T-helper 1 cell treated with Interleukin-12 subunit alpha and Interleukin-12 subunit beta and Interleukin-4 antibody, amounts not matched to agents 30 μg/mL and 1 μg/mL, for 36 hours (primary cell): ENCODE data around the gene CENPC.
"Not testable (repeated sequence)": the region's sequence is repeated elsewhere in the genome, so short reads cannot be mapped to it uniquely, and the experiment has no call there.

Experiments
- H3K27ac Mint-ChIP-seq: one replicate; pipeline ENCODE4 v1.8.0; 2021; ENCODE audit warnings: mild to moderate bottlenecking, mixed read lengths
- H3K27me3 Mint-ChIP-seq: one replicate; pipeline ENCODE4 v1.8.0; 2021; ENCODE audit warnings: low read depth, mixed read lengths
- H3K36me3 Mint-ChIP-seq: one replicate; pipeline ENCODE4 v1.8.0; 2021; ENCODE audit warnings: low read depth, mixed read lengths
- H3K4me1 Mint-ChIP-seq: one replicate; pipeline ENCODE4 v1.8.0; 2021; ENCODE audit warnings: low read depth, mixed read lengths
- H3K4me3 Mint-ChIP-seq: one replicate; pipeline ENCODE4 v1.8.0; 2021; ENCODE audit warnings: mild to moderate bottlenecking, moderate library complexity, mixed read lengths
- H3K9me3 Mint-ChIP-seq: one replicate; pipeline ENCODE4 v1.8.0; 2021; ENCODE audit warnings: mixed read lengths

Gene CENPC

GRCh38 chr4:67533112-67533511 lies 12.2 kb downstream of the CENPC start:
- Mint-ChIP-seq H3K27ac (no peak overlapping the region), H3K36me3 (peaks cover 64% of the 10 kb centered on the region), H3K4me1 (peaks cover 7% of the 10 kb centered on the region), H3K9me3 (peaks cover 16% of the 10 kb centered on the region), H3K4me3 (no peak overlapping the region), H3K27me3 (no peaks in the 10 kb centered on the region)

- not testable (repeated sequence) for H3K27me3 Mint-ChIP-seq, H3K4me1 Mint-ChIP-seq, H3K27ac Mint-ChIP-seq, H3K4me3 Mint-ChIP-seq
- Mint-ChIP-seq H3K9me3 (peaks cover 16% of the 10 kb centered on the region), H3K36me3 (peaks cover 62% of the 10 kb centered on the region)
Measured at GRCh38 chr4:67532397-67532796, 12.9 kb downstream of the CENPC start.

GRCh38 chr4:67531379-67531962 lies 13.8 kb downstream of the CENPC start:
- H3K4me3 Mint-ChIP-seq: no peak overlapping the region
- no peaks in the 10 kb centered on the region for H3K27me3 Mint-ChIP-seq
- peaks cover 16% of the 10 kb centered on the region for H3K9me3 Mint-ChIP-seq
- peaks cover 67% of the 10 kb centered on the region for H3K36me3 Mint-ChIP-seq
- H3K4me1 Mint-ChIP-seq: peaks cover 14% of the 10 kb centered on the region
- H3K27ac Mint-ChIP-seq: no peak overlapping the region

GRCh38 chr4:67524140-67524539 lies 21.2 kb downstream of the CENPC start:
- peaks cover 51% of the 10 kb centered on the region for H3K4me1 Mint-ChIP-seq
- peaks cover 50% of the 10 kb centered on the region for H3K36me3 Mint-ChIP-seq

GRCh38 chr4:67522851-67523671 lies 22.2 kb downstream of the CENPC start:
- no peaks in the 10 kb centered on the region for H3K27me3 Mint-ChIP-seq
- peaks cover 51% of the 10 kb centered on the region for H3K36me3 Mint-ChIP-seq
- peak overlapping the region; percentile 81 for H3K27ac Mint-ChIP-seq
- peaks cover 55% of the 10 kb centered on the region for H3K4me1 Mint-ChIP-seq
- peaks cover 4% of the 10 kb centered on the region for H3K9me3 Mint-ChIP-seq
- H3K4me3 Mint-ChIP-seq: peak overlapping the region; percentile 6

More at GRCh38 chr4:67524140-67524539, 21.2 kb downstream of the CENPC start:
- Mint-ChIP-seq H3K4me3 (peak overlapping the region; percentile 11), H3K27ac (peak overlapping the region; percentile 81)
- H3K27me3 Mint-ChIP-seq, H3K9me3 Mint-ChIP-seq: not testable (repeated sequence)

- no peak overlapping the region for H3K4me3 Mint-ChIP-seq
- peaks cover 52% of the 10 kb centered on the region for H3K36me3 Mint-ChIP-seq
- H3K4me1 Mint-ChIP-seq: peaks cover 55% of the 10 kb centered on the region
- peaks cover 4% of the 10 kb centered on the region for H3K9me3 Mint-ChIP-seq
- peak overlapping the region; percentile 81 for H3K27ac Mint-ChIP-seq
- H3K27me3 Mint-ChIP-seq: no peaks in the 10 kb centered on the region
Measured at GRCh38 chr4:67522230-67522629, 23.1 kb downstream of the CENPC start.

GRCh38 chr4:67521506-67521905 lies 23.8 kb downstream of the CENPC start:
- Mint-ChIP-seq H3K9me3 (peaks cover 4% of the 10 kb centered on the region), H3K27me3 (no peaks in the 10 kb centered on the region), H3K4me3 (no peak overlapping the region), H3K4me1 (peaks cover 48% of the 10 kb centered on the region), H3K27ac (peak overlapping the region; percentile 14), H3K36me3 (peaks cover 51% of the 10 kb centered on the region)

- H3K36me3 Mint-ChIP-seq: peaks cover 43% of the 10 kb centered on the region
- peaks cover 4% of the 10 kb centered on the region for H3K9me3 Mint-ChIP-seq
- H3K27ac Mint-ChIP-seq: no peak overlapping the region
- no peak overlapping the region for H3K4me3 Mint-ChIP-seq
- H3K4me1 Mint-ChIP-seq: peaks cover 39% of the 10 kb centered on the region
- no peaks in the 10 kb centered on the region for H3K27me3 Mint-ChIP-seq
Measured at GRCh38 chr4:67520141-67520540, 25.2 kb downstream of the CENPC start.

- H3K4me1 Mint-ChIP-seq: peaks cover 10% of the 10 kb centered on the region
- H3K36me3 Mint-ChIP-seq: peaks cover 52% of the 10 kb centered on the region
- no peak overlapping the region for H3K27ac Mint-ChIP-seq
- no peak overlapping the region for H3K4me3 Mint-ChIP-seq
- no peaks in the 10 kb centered on the region for H3K9me3 Mint-ChIP-seq
- H3K27me3 Mint-ChIP-seq: no peaks in the 10 kb centered on the region
Measured at GRCh38 chr4:67512501-67512900, 32.8 kb downstream of the CENPC start.

GRCh38 chr4:67500373-67500772 lies 44.9 kb downstream of the CENPC start:
- no peaks in the 10 kb centered on the region for H3K27me3 Mint-ChIP-seq
- H3K27ac Mint-ChIP-seq: no peak overlapping the region
- peaks cover 7% of the 10 kb centered on the region for H3K4me1 Mint-ChIP-seq
- H3K4me3 Mint-ChIP-seq: no peak overlapping the region
- H3K36me3 Mint-ChIP-seq: peaks cover 47% of the 10 kb centered on the region
- H3K9me3 Mint-ChIP-seq: no peaks in the 10 kb centered on the region

- Mint-ChIP-seq H3K9me3 (no peaks in the 10 kb centered on the region), H3K27ac (no peak overlapping the region)
Measured at GRCh38 chr4:67499799-67500198, 45.5 kb downstream of the CENPC start.

GRCh38 chr4:67483868-67484602 lies 61.3 kb downstream of the CENPC start:
- Mint-ChIP-seq H3K9me3 (peaks cover 25% of the 10 kb centered on the region), H3K36me3 (peaks cover 52% of the 10 kb centered on the region), H3K4me3 (no peak overlapping the region), H3K4me1 (peaks cover 9% of the 10 kb centered on the region), H3K27me3 (no peaks in the 10 kb centered on the region), H3K27ac (no peak overlapping the region)

More at GRCh38 chr4:67499799-67500198, 45.5 kb downstream of the CENPC start:
- peaks cover 8% of the 10 kb centered on the region for H3K4me1 Mint-ChIP-seq
- no peak overlapping the region for H3K4me3 Mint-ChIP-seq
- H3K36me3 Mint-ChIP-seq: peaks cover 44% of the 10 kb centered on the region
- H3K27me3 Mint-ChIP-seq: no peaks in the 10 kb centered on the region

- H3K4me1 Mint-ChIP-seq: peaks cover 14% of the 10 kb centered on the region
- H3K27me3 Mint-ChIP-seq: no peaks in the 10 kb centered on the region
- peaks cover 75% of the 10 kb centered on the region for H3K36me3 Mint-ChIP-seq
- H3K27ac Mint-ChIP-seq: no peak overlapping the region
- H3K9me3 Mint-ChIP-seq: peaks cover 46% of the 10 kb centered on the region
- H3K4me3 Mint-ChIP-seq: no peak overlapping the region
Measured at GRCh38 chr4:67480810-67481209, 64.5 kb downstream of the CENPC start.

- no peaks in the 10 kb centered on the region for H3K27me3 Mint-ChIP-seq
- H3K4me3 Mint-ChIP-seq: no peak overlapping the region
- peaks cover 31% of the 10 kb centered on the region for H3K9me3 Mint-ChIP-seq
- peaks cover 67% of the 10 kb centered on the region for H3K36me3 Mint-ChIP-seq
- H3K27ac Mint-ChIP-seq: no peak overlapping the region
- H3K4me1 Mint-ChIP-seq: peaks cover 9% of the 10 kb centered on the region
Measured at GRCh38 chr4:67475155-67475554, 70.1 kb downstream of the CENPC start.
